ENCODE measurements around the gene CMTR1.

The CMTR1 gene

DNA sequence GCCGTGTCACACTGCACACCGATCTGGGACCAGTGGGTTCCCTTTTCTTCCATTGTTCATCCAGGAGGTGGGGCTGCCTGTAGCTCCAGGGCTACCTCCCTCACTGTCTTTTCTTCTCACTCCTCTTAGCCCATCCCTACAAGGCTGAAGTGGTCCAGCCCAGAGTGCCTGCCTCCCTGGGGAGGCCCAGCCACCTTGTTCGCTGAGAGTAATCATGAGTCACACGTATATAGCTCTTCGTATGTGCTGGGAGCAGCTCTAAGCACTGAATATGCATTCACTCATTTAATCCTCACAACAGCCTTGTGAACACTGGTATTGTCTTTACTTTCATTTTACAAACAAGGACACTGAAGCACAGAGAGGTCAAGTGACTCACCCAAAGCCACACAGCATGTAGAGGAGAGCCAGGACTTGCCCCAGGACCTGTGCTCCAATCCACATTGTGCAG is 81.3 kb downstream of the CMTR1 start:
- no peak for DNase-seq

DNA sequence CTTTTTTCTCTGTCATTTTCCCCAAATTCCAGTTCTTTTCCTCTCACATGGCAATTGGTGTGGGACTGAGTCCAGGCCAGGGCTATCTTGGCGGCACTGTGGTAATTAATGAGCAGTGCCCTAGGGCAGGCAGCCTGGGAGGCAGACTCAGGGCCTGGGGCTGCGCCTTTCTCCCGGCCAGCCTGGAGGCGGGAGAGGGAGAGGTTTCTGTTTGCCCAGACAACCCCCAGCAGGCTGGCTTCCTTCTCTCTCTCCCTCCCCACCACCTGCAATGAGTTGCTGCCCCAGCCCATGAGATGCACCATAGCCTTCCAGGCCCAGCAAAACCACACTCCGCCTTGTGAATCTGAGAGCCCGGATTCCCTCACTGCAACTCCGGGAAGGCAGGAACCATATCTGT is 81.8 kb downstream of the CMTR1 start:
- peak; percentile 26 for DNase-seq

DNA sequence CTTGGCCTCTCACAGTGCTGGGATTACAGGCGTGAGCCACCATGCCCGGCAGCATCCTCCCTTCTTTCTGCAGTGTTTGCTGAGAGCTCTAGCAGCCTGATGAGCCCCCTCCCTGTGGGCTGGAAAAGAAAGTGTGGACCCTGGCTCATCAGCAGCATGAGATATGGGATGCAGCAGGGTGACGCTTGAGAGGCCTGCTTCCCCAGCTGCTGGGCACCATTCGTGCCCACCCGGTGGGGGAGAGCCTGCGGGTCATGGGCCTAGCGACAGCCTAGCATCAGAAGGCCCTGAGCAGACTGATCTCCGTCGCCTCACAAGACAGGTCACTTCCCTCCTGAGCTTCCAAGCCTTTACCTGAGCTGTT is 82.7 kb downstream of the CMTR1 start:
- no peak for DNase-seq

GRCh38 chr6:37516076-37516919 is 83.3 kb downstream of the CMTR1 start:
- peak; percentile 97 for DNase-seq

DNA sequence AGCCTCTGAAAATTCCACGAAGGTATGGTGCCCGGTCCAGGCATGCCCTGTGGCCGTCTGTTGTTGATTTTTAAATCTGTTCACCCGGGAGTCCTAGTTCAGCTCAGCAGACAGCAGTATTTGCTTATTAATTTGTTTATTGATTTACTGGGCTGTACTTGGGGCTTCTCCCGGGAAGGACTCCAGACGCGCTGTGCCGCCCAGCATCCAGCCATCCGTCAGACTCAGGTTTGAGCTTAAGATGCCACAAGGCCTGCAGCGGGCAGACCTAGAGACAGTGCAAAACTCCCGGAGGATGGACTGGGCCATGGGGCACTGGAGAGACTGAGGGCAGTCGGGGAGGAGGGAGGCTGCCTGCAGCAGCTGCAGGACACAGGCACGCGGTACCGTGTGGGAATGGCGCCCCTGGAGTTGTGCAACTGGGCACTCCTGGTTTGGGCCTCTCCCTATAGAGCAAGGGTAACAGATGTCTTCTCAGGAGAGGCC is 83.9 kb downstream of the CMTR1 start:
- DNase-seq = no peak

DNA sequence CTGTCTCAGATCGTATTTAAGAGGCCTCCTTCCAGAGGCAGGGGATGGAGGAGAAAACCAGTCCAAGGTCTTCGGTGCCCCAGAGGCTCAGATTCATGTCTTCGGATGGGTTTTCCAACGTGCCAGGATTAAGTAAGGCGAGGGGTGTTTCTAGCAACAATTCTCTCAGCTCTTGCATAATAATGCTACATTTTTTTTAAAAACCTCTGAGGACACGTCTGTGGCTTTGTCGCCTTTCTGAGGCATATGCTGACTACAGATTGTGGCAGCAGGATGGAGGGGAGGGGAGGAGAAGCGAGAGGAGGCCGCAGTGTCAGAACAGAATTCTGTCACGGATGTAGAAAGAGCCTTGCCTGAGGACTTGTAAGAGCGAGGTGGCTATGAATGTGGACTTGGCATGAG is 84.4 kb downstream of the CMTR1 start:
- DNase-seq = peak; percentile 92

GRCh38 chr6:37518116-37518515 is 85.1 kb downstream of the CMTR1 start:
- DNase-seq = no peak

- DNase-seq = no peak
Measured at GRCh38 chr6:37519461-37519860, 86.4 kb downstream of the CMTR1 start.

DNA sequence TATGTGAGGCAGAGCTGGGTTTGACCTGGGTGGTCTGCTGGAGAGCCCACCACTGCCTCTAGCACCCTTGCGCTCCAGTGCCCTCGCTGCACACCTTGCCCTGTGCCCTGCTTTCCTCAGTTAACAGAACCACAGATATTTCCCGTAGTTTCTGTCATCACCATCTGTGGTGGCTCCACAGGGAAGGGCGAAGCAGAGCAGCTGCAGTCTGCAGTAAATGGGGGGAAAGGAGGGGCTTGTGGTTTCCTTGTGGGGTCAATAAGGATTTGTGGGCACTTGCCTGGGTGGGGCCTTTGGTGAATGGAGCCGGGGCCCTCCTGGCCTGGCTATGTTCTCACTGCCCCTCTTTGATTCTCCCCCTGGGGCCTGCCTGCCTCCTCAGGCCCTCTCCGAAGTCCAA is 87.9 kb downstream of the CMTR1 start:
- no peak for DNase-seq

DNA sequence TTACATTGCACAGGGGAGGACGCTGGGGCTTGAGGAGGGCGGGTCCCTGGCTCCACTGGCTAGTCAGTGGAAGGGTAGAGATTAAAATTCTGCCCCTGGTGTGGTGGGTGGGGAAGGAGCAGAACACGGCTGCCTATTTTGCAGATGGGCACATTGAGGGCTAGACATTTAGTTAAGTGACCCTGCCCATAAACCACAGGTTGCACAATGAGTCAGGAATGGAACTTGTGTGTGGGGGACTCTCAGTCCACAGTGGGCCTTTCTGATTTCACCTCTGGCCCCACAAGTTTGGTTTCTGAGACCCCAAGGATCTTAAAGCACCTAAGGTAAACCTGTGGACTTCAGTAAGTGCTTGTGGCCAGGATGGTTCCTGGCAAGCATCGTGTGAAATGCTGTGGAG is 88.7 kb downstream of the CMTR1 start:
- no peak for DNase-seq

GRCh38 chr6:37522836-37523235 is 89.8 kb downstream of the CMTR1 start:
- no peak for DNase-seq

DNA sequence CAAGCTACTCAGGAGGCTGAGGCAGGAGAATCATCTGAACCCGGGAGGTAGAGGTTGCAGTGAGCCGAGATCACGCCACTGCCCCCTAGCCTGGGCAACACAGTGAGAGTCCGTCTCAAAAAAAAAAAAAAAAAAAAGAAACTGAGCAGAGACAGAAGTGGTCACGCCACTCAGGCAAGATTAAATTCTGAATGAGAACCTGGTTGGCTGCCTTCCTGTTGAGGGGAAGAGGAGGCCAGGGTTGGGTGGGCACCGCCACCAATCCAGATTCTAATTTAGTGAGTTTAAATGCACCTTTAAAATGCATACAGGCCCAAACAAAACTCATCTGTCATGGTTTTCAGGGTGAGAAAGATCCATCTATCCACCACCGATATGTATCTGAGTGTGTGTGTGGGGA is 90.4 kb downstream of the CMTR1 start:
- no peak for DNase-seq

DNA sequence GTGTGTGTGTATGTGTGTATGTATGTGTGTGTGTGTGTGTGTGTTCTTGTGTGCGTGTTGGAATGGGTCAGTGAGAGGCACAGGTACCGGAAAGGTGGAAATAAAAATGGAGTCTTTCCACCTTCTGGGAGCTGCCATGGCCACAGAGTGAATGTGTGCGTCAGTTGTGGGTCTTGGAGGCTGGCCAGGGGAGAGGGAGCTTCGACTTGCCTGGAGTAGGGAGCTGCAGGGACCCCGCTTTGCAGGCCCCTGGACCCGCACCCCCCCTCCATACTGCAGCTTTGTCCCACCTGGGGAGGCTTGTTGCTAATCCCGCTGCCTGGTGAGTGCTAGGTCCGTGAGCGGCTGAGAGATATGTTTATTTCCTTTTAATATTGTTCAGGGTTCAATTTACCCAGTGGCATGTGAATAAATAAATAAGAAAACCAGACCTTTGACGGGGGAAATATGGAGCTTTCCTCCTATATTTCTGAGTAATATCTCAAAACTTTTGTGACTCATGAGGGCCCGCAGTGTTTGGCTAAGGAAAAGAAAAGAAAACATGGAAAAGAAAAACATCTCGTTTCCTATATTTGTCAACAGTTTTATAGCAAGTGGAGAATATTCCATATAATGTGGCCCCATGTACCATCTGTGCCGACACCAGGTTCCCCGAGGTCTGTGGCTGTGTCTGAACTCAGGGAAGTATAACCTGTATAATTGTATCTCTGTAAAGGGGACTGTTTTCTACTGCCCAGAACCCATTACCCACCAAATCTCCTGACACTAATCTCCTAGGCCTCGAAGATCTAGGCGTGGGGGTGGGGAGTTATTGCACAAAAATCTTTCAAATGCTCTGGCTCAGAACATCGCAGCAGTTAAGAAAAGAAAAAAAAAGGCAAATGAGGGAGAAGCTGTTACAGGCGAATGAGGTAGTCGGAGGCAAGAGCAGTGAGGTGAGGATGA is 91.3 kb downstream of the CMTR1 start:
- DNase-seq = no peak

DNA sequence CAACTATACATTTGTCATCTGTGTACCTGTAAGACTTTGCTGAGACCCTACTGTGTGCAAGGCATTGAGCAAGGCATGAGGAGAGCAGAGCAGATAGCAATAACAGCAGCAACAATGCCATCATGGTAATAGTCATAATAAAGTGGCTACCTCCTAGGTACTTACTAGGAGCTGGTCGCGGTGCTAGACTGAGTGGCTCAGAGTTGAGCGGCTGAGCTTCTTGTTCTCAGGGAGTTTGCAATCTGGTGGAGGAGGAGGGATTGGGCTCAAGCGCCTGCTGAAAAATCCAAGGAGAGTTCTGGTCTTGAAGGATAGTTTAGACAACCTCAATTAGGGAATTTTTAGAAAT is 91.9 kb downstream of the CMTR1 start:
- no peak for DNase-seq

- no peak for DNase-seq
Measured at GRCh38 chr6:37525460-37526357, 92.7 kb downstream of the CMTR1 start.

- DNase-seq = no peak
Measured at GRCh38 chr6:37528541-37528940, 95.5 kb downstream of the CMTR1 start.

GRCh38 chr6:37530297-37530696 is 97.3 kb downstream of the CMTR1 start:
- DNase-seq = no peak

DNA sequence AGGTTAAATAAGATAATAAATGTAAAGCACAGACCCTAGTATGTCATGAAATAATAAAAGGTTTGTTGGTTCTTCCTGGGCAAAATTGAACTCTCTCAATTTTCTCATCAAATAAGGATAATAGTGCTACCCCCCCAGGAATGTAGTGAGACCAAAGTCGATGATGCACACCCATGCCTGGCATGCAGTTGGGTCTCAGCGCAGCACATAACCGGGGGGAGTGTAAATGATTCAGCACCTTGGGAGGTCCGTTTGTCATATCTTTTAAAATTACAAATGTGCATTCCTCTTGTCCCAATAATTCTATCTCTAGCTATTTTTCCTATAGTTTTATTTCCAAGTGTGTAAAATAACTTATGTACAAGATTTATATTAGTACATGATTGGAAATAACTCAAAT is 98.0 kb downstream of the CMTR1 start:
- no peak for DNase-seq
